ENCODE results near the gene SPRED2. TPM values are rescaled to one million over a fixed set of nuclear protein-coding genes. Genes with fewer than 3 reads are reported as not detected.

Gene SPRED2, protein sequence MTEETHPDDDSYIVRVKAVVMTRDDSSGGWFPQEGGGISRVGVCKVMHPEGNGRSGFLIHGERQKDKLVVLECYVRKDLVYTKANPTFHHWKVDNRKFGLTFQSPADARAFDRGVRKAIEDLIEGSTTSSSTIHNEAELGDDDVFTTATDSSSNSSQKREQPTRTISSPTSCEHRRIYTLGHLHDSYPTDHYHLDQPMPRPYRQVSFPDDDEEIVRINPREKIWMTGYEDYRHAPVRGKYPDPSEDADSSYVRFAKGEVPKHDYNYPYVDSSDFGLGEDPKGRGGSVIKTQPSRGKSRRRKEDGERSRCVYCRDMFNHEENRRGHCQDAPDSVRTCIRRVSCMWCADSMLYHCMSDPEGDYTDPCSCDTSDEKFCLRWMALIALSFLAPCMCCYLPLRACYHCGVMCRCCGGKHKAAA
- polyA plus RNA-seq (ENCODE audit: insufficient read length in 4 of 4): 10 to 100 TPM; 35.9 to 39.1 (median 37.7) TPM

GRCh38 chr2:65432227-65433190, at the start of gene SPRED2:
Gene SPRED2 (minus strand): TSS chr2:65432599. CDS start chr2:65431987, 612 bp downstream.
- DNase-seq (ENCODE audit: low read depth in 4 of 4, low spot score in 2 of 4): peak; percentile 92 to 94 (median 94)

GRCh38 chr2:65481961-65482360, 49.6 kb upstream of the SPRED2 start:
- no peak for DNase-seq (ENCODE audit: low read depth in 4 of 4, low spot score in 2 of 4)

DNA sequence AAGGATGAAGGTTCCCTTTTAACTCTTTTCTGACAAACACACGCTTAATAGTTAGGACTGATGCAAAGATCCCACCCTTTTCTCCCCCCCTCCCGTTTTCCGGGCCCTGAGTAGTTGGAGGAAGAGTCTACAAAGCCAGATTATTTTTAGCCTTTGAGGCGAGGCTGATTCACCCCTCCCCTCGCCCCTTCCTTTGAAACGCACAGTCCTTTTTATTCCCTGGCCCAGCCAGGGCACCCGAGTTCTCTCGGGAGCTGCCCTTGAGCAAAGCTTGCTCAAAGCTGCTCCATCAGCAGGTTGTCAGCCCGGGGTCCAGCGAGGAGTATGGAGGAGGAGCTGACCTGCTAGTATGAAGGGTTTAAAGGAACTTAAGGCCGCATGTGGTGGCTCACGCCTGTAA, 47.1 kb upstream of the SPRED2 start:
- no peak for DNase-seq (ENCODE audit: low read depth in 4 of 4, low spot score in 2 of 4)

DNA sequence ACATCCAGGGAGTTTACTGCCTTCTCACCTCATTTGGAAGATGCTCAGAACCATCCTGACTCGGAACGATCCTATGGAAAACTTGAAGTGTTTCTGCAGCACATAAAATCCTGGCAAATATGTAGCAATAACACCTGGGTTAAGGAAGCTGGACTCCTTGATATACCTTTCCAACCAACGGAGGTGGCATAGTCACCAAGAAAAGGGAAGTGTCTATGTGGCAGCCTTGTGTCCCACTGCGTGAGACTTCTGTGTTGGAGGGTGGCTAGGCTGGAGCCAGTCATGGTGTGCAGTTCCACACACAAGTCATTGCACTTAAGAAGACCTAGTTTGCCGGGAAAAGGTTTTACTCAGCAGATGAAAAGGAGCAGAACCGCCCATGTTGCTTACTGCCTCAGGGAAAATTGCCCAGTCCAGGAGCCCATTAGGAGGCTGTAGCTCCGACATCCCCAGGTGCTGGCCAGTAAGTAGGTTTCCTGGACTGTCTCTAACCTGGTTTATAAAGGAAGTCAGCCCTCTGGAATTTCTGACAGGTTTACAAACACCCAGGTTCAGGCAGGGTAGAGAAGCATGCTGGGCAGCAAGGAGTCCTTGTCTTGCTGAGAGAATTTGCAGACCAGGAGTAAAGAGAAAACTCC, 46.2 kb upstream of the SPRED2 start:
- no peak for DNase-seq (ENCODE audit: low read depth in 4 of 4, low spot score in 2 of 4)

GRCh38 chr2:65477590-65477989, 45.2 kb upstream of the SPRED2 start:
- DNase-seq (ENCODE audit: low read depth in 4 of 4, low spot score in 2 of 4): no peak

- DNase-seq (ENCODE audit: low read depth in 4 of 4, low spot score in 2 of 4): no peak
These were observed 44.4 kb upstream of the SPRED2 start for GRCh38 chr2:65476778-65477177.

DNA sequence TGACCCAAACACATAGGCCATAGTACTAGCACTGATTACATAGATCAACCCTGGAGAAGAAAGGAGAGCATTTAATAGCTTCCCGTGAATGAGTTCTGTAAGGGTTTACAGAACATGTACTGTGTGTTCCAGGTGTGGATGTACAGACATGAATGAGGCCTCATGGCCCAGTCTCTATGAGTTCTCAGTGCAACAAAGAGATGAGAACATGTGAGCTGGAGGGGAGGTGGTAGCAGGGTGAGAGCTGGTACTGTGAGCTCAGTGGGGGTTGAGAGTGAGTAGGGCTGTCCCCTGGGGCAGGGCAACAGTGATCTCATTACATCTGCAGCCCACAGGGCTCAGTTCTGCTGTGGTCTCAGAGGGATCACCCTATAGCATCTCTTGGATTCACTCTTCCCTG, 42.6 kb upstream of the SPRED2 start:
- DNase-seq (ENCODE audit: low read depth in 4 of 4, low spot score in 2 of 4): no peak

DNA sequence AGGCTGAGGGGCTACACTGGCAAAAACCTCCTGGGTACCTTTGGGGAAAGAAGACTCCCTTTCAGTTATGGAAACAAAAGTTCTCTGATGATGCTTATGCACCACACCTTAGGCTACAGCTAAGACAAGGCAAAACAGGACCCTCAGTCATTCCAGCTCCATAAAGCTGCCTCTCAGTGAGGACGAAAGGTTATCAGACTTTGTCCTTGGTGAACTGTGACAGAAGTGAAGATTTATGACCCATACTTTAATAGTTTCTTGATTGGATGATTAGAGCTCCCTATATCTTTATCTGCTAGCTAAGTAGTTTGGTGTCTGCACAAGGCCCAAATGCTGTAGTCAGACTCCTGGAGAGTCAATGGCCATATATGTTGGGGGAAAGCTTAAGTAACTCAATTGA, 40.6 kb upstream of the SPRED2 start:
- DNase-seq (ENCODE audit: low read depth in 4 of 4, low spot score in 2 of 4): no peak

- no peak for DNase-seq (ENCODE audit: low read depth in 4 of 4, low spot score in 2 of 4)
These were observed 39.0 kb upstream of the SPRED2 start for GRCh38 chr2:65471409-65471808.

GRCh38 chr2:65466551-65466950, 34.2 kb upstream of the SPRED2 start:
- DNase-seq (ENCODE audit: low read depth in 4 of 4, low spot score in 2 of 4): no peak

- DNase-seq (ENCODE audit: low read depth in 4 of 4, low spot score in 2 of 4): no peak
These were observed 33.5 kb upstream of the SPRED2 start for GRCh38 chr2:65465857-65466256.

DNA sequence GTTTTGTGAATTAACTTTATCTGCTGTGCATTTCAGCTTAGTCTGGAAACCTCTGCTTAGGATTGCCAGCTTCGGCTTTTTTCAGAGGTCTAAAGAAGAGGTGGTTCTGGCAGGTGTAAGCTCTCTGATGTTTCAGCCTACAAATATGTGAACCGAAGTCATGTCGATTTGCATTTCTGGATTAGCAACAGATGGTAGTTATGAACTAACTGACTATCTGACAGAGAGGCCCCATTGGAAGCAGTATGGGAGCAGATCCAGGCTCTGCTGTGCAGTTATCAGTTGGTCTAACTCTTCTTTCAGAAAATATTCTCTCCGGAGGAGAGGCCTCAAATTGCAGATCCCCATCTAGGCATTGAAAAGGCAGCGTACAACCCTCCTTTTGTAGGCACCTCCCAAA, 32.7 kb upstream of the SPRED2 start:
- DNase-seq (ENCODE audit: low read depth in 4 of 4, low spot score in 2 of 4): no peak

GRCh38 chr2:65464604-65465003, 32.2 kb upstream of the SPRED2 start:
- no peak for DNase-seq (ENCODE audit: low read depth in 4 of 4, low spot score in 2 of 4)

GRCh38 chr2:65458999-65459398, 26.6 kb upstream of the SPRED2 start:
- DNase-seq (ENCODE audit: low read depth in 4 of 4, low spot score in 2 of 4): no peak

DNA sequence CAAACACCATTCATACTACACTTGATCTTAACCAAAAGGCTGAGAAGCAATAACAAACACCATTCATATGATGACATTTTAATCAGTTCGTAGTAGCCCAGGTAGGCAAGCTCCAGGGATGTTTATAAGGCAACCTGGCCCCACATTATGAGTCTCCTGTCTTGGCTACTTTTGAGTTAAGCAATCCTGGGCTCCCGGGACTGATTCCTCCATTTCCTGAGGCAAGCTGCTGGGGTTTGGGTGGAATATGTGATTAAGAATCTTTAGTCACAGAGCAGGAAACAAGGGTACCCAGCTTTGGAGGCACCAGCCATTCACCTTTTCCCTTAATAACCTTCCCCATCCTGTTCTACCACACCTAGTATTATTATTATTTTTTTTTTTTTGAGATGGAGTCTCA, 24.5 kb upstream of the SPRED2 start:
- no peak for DNase-seq (ENCODE audit: low read depth in 4 of 4, low spot score in 2 of 4)

DNA sequence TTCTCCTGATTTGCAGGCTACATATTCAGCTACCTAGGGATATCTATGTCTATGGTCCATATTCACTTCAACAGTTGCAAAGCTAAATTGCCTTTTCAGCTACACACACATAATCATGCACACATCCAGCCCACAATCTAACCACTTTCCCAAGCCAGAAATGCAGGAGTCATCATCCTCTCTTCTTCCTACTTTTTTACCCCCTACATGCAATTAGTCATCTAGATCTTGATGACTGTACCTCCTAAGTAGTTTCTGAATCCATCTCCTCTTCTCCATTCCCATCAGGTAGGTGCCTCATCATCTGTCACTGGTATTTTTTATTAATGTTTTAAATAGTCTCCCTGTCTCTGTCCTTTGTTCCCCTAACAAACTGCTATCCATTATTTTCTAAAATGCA, 23.7 kb upstream of the SPRED2 start:
- DNase-seq (ENCODE audit: low read depth in 4 of 4, low spot score in 2 of 4): no peak

DNA sequence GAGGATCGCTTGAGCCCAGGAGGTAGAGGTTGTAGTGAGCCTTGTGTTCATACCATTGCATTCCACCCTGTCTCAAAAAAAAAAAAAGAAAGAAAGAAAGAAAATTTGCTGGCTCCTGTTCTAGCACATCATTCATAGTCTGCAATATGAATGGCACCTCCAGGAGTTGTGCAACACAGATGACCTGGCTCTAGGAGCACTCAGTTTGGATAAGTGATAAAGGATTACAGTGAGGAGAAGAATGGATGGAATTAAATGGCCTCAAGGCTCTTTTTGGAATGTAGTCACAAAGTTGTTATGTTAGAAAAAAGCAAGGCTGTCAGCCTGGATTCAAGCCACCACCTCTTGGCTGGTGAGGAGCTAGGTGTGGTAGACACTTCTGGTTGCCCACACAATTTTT, 21.5 kb upstream of the SPRED2 start:
- DNase-seq (ENCODE audit: low read depth in 4 of 4, low spot score in 2 of 4): no peak

GRCh38 chr2:65452150-65452895, 19.9 kb upstream of the SPRED2 start:
- no peak for DNase-seq (ENCODE audit: low read depth in 4 of 4, low spot score in 2 of 4)

DNA sequence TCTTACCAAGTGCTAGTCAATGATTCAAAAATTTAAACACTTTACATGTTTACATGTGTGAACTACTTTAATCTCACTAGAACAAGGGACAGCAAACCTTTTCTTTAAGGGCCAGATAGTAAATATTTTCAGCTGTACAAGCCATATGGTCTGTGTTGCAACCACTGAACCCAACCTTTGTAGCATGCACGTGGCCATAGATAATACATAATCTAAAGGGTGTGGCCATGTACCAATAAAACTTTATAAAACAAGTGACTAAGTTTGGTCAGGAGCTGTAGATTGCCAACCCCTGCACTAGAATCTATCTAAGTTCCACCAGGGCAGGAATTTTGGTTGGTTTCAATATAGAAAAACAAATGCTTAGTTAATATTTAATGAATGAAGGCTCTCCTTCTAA, 18.4 kb upstream of the SPRED2 start:
- no peak for DNase-seq (ENCODE audit: low read depth in 4 of 4, low spot score in 2 of 4)

- DNase-seq (ENCODE audit: low read depth in 4 of 4, low spot score in 2 of 4): no peak
These were observed 18.0 kb upstream of the SPRED2 start for GRCh38 chr2:65450393-65450792.
